Esophagus muscularis mucosa (tissue), 4 donors: ENCODE data around the gene LIMK1. TPM values are rescaled to one million over a fixed set of nuclear protein-coding genes. Genes with fewer than 3 reads are reported as not detected.
"Not testable (repeated sequence)": the region's sequence is repeated elsewhere in the genome, so short reads cannot be mapped to it uniquely, and the experiment has no call there.

ENCODE experiments used
- DNase-seq: peaks from one replicate; pipeline ENCODE4 v3.0.0-alpha.2; 2017; ENCODE audit errors: extremely low spot score
- H3K27ac ChIP-seq, 4 donors: fragments of 200-600 bp; sonication (generic); replicated peaks in 1 of 4; 1 replicate in 3 of 4; 2 replicates in 1 of 4; pipeline ENCODE4 v1.5.1; 2016 to 2019; ENCODE audit warnings: mild to moderate bottlenecking in 1 of 4
- H3K27me3 ChIP-seq, 4 donors: fragments of 200-600 bp; sonication (generic); one replicate each; pipeline versions ENCODE4 v1.5.1 to v1.6.0; 2016 to 2019
- H3K36me3 ChIP-seq, 4 donors: fragments of 200-600 bp; sonication (generic); one replicate each; pipeline ENCODE4 v1.5.1; 2016 to 2019
- H3K4me1 ChIP-seq, 4 donors: fragments of 200-600 bp; sonication (generic); one replicate each; pipeline ENCODE4 v1.5.1; 2016 to 2019
- H3K4me3 ChIP-seq, 4 donors: fragments of 200-600 bp; sonication (generic); 1 replicate in 2 of 4; 2 replicates in 2 of 4; pipeline ENCODE4 v1.5.1; 2016 to 2019; ENCODE audit warnings: mild to moderate bottlenecking in 4 of 4, moderate library complexity in 1 of 4
- H3K9me3 ChIP-seq, 4 donors: fragments of 200-600 bp; sonication (generic); 1 replicate in 3 of 4; 2 replicates in 1 of 4; pipeline ENCODE4 v1.5.1; 2016 to 2019
- EP300 ChIP-seq: sonication (generic); formaldehyde crosslinking; IDR thresholded peaks from one replicate; pipeline ENCODE4 v1.6.1; 2017; ENCODE audit warnings: antibody characterized with exemption
- POLR2A ChIP-seq: fragments of 450-650 bp; IDR thresholded peaks from one replicate; pipeline ENCODE4 v1.6.1; 2017; ENCODE audit warnings: antibody characterized with exemption, moderate library complexity, mild to moderate bottlenecking, low read depth
- POLR2AphosphoS5 ChIP-seq, 2 donors: sonication (generic); formaldehyde crosslinking; IDR thresholded peaks; one replicate each; pipeline ENCODE4 v1.6.1; 2017; ENCODE audit warnings: antibody characterized with exemption in 2 of 2
- WGBS: methylation state at CpG from one replicate; pipeline ENCODE4 v1.1.5; 2018; 5-methylcytosine and 5-hydroxymethylcytosine counted together
- intact Hi-C: fragments of 100-400 bp; cut with DNase I; formaldehyde crosslinking; loops from one replicate; pipeline ENCODE4 v1.15.1; 2023
- total RNA-seq, 4 donors: library from RNA; depleted of rRNA; stranded (reverse); fragments of >200 nt; gene quantifications; one replicate each; pipeline versions ENCODE4 v1.1.0 to v1.2.1, GENCODE V29; 2016
- TF ChIP-seq, protein P1 (sequence below), 3 experiments: fragments of 200-600 bp in 2 of 3; fragments of 450-650 bp in 1 of 3; sonication (generic) in 2 of 3; IDR thresholded peaks; one replicate each; pipeline ENCODE4 v1.5.1; 2017 to 2019; ENCODE audit warnings: antibody characterized with exemption in 3 of 3, mild to moderate bottlenecking in 2 of 3, moderate library complexity in 1 of 3

LIMK1 gene
- total RNA-seq, 4 donors from 2014 or later, result 10.0 to 19.3 (median 11.9) TPM

DNA sequence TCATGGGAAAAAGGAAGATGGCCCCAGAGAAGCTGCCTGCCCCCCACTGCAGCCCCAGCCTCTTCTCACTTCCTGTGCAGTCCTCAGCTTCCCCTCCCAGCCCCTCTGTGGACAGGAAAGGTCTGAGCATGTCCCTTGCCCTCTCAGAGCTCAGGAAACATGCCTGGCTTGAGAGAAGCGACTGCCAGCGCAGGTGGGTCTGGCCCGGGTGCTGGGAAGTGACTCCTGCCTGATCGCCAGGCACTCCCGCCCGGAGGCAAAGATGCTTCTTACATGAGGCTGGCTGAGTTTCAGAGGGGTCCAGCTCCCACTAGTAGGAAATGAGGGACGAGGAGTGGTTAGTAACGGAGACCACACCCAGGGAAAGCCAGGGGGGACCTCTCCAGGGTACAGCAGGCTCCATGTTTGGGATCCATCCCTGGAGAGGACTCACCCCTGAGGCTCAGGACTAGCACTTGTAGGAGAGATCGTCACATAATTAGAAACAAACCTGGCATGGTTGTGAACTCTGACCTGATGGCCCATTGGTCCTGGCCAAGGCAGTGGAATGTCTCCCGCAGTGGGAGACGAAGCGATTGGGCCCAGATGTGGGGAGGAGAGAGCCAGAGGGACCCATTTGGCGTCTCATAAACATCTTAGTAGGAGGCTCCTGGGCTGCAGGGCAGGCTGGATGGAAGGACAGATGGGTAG lies 43.4 kb upstream of the LIMK1 start:
- peaks cover 66 to 100% (median 83%) of the 10 kb centered on the region in 4 donors for H3K36me3 ChIP-seq
- WGBS, result 57% methylated on average over 6 of the region's 13 CpGs
- DNase-seq, result no peak
- peak overlapping the region in 3 of 4 donors; percentile 53 to 71 (median 68) for H3K27ac ChIP-seq
- intact Hi-C loops, result no loop called here
- no peaks in the 10 kb centered on the region for H3K9me3 ChIP-seq
- no peak overlapping the region for H3K4me3 ChIP-seq
- TF ChIP-seq POLR2AphosphoS5 (IDR thresholded peaks at IDR 0.05) (peak in 1 of 2 donors; percentile 39), EP300 (no peak), POLR2A (no peak)
- TF ChIP-seq, protein P1, sequence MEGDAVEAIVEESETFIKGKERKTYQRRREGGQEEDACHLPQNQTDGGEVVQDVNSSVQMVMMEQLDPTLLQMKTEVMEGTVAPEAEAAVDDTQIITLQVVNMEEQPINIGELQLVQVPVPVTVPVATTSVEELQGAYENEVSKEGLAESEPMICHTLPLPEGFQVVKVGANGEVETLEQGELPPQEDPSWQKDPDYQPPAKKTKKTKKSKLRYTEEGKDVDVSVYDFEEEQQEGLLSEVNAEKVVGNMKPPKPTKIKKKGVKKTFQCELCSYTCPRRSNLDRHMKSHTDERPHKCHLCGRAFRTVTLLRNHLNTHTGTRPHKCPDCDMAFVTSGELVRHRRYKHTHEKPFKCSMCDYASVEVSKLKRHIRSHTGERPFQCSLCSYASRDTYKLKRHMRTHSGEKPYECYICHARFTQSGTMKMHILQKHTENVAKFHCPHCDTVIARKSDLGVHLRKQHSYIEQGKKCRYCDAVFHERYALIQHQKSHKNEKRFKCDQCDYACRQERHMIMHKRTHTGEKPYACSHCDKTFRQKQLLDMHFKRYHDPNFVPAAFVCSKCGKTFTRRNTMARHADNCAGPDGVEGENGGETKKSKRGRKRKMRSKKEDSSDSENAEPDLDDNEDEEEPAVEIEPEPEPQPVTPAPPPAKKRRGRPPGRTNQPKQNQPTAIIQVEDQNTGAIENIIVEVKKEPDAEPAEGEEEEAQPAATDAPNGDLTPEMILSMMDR (IDR thresholded peaks at IDR 0.05), result no peak
- H3K4me1 ChIP-seq, result peaks cover 11 to 57% (median 57%) of the 10 kb centered on the region in 4 donors
- no peaks in the 10 kb centered on the region for H3K27me3 ChIP-seq

DNA sequence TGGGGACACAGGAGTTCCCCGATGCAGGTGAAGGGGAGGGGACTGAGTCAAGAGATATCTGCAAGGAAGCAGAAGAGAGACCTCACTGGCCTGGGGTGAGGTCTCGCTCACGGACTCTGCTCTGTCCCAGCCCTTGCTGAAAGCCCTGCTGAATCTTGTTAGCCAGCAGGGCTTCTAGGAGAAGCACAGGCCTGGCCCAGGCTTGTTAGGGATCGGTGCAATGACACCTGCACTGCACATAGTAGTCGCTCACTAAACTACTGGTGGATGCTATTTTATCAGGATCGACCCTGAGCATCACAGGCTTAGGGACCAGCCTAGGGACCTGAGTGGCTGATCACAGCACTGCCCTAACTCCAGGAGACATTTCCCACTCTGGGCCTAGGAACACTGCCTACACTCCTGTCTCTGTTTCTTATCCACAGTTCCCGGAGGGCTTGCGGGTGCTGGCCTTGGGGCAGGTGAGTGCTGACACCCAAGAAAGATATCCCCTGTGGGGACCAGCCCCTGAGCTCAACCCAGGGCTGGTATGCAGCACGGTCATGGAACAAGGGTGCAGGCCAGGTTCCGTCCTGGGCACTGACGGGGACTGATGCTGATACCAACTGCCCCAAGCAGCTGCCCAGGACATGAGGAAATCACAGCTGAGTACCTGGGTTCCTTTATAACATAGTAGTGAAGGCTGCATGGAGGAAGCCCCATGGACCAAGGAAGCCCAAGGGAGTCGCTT lies 42.6 kb upstream of the LIMK1 start:
- no peaks in the 10 kb centered on the region for H3K27me3 ChIP-seq
- H3K4me1 ChIP-seq, result peaks cover 11 to 57% (median 56%) of the 10 kb centered on the region in 4 donors
- H3K27ac ChIP-seq, result peak overlapping the region in 2 of 4 donors; percentile 6
- H3K4me3 ChIP-seq, result no peak overlapping the region
- H3K9me3 ChIP-seq, result no peaks in the 10 kb centered on the region
- WGBS, result 93% methylated on average over 9 of the region's 12 CpGs
- no peak for DNase-seq
- peak in 1 of 2 donors; percentile 35 for TF ChIP-seq POLR2AphosphoS5 (IDR thresholded peaks at IDR 0.05)
- TF ChIP-seq POLR2A, result no peak
- H3K36me3 ChIP-seq, result peaks cover 66 to 100% (median 81%) of the 10 kb centered on the region in 4 donors
- intact Hi-C loops, result no loop called here

DNA sequence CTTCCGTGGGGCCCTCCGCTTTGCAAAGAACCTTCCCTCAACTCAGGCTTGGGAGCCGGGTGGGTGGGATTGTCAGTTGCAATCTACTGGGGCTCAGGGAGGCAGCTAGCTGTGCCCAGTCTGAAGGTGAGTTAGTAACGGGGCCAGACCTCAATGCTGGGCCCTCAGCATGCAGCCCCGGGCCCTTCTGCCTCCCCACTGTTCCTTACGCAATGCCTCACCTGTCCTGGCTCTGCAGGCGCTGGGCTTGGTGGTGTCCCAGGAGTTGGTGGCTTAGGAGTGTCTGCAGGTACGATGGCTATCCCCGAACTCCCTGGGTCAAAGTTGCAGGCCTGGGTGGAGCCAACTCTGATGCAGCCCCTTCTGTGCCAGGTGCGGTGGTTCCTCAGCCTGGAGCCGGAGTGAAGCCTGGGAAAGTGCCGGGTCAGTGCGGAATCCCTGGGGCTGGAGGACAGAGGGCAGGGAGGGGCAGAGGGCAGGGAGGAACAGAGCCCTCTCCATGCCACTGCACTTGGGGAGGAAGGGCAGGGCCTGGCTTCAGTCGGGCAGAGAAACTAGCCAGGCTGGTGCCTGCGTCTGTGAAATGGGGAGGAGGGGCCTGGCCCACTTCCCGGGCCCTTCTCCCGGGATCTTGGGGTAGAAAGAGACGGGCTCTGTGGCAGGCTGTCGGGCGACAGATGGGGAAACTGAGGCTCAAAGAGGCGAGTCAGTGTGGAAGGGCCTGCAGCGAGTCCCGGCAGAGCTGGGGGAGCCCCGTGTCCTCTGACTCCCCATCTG lies 40.7 kb upstream of the LIMK1 start:
- H3K9me3 ChIP-seq, result no peaks in the 10 kb centered on the region
- H3K4me3 ChIP-seq, result no peak overlapping the region
- no peak for DNase-seq
- H3K4me1 ChIP-seq, result peaks cover 8 to 47% (median 44%) of the 10 kb centered on the region in 4 donors
- no peaks in the 10 kb centered on the region for H3K27me3 ChIP-seq
- peak overlapping the region; percentile 36 to 59 (median 42) for H3K27ac ChIP-seq
- 41% methylated on average over 11 of the region's 24 CpGs for WGBS
- intact Hi-C loops, result no loop called here
- peaks cover 56 to 100% (median 87%) of the 10 kb centered on the region in 4 donors for H3K36me3 ChIP-seq
- no peak for TF ChIP-seq EP300
- peak in 1 of 2 donors; percentile 34 for TF ChIP-seq POLR2AphosphoS5 (IDR thresholded peaks at IDR 0.05)

DNA sequence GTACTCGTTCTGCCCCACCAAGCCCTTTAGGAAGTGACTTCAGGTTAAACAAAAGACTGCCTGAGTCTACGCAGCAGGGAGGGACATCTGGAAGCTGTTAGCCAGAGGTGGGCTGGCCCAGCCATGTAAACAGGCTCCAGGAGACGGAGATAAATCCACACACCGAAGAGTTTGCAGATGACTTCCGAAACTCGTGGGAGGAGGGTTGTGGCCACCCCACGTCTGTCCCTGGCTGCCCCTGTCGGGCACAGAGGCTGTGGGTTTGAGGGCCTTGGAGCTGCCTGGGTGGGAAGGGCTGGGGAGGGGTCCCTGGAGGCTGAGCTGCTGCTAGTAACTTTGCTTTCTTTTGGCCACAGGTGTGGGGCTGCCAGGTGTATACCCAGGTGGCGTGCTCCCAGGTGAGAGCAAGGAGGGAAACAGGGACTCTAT lies 40.1 kb upstream of the LIMK1 start:
- DNase-seq, result no peak
- no peaks in the 10 kb centered on the region for H3K9me3 ChIP-seq
- H3K27me3 ChIP-seq, result no peaks in the 10 kb centered on the region
- H3K36me3 ChIP-seq, result peaks cover 60 to 100% (median 90%) of the 10 kb centered on the region in 4 donors
- WGBS, result 38% methylated on average over 8 of the region's 9 CpGs
- no peak overlapping the region for H3K4me3 ChIP-seq
- TF ChIP-seq, protein P1 (IDR thresholded peaks at IDR 0.05), result no peak
- TF ChIP-seq POLR2A (no peak), POLR2AphosphoS5 (IDR thresholded peaks at IDR 0.05) (peak in 1 of 2 donors; percentile 20), EP300 (no peak)
- intact Hi-C loops, result no loop called here
- peaks cover 8 to 43% (median 39%) of the 10 kb centered on the region in 4 donors for H3K4me1 ChIP-seq
- H3K27ac ChIP-seq, result peak overlapping the region; percentile 36 to 59 (median 42)

DNA sequence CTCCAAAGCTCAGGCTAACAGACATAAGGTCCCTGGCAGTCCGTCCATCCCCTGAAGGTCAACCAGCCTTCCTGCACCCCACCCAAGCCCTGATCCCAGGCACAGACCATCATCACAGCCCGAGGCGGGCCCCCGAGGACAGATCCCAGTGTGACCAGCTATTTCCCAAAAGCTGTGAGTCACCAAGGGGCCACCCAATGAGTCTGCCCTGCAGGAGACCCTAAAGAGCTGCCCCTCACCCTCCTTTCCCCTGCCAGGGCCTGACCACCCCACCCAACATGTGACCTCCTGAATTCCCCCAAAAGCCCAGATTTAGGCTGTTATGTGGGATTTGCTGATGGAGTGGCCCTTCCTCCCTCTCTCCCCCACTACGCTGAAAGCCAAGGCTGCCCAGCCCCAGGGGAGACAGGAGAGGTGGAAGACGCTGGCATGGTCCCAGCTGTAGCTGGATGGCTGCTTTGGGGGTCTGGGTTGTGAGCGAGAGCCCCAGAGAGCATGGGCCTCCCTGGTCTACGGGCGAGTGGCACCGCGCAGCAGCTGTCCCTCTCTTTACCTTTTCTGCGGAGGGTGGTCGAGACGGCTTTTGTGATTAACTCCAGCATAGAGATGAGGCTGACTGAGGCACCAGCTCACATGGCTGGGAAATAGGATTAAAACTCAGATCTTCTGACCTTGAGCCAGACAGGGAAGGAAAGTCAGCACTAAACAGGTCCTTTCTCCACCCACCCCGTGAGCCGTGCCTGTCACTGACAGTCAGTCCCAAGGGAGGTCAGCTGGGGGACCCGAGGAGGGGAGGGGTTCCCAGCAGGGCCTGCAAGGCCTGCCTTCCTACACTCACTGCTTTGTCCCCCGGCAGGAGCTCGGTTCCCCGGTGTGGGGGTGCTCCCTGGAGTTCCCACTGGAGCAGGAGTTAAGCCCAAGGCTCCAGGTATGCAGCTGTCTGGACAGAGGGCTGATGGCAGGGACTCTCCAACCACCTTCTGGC lies 38.9 kb upstream of the LIMK1 start:
- no peaks in the 10 kb centered on the region for H3K9me3 ChIP-seq
- TF ChIP-seq POLR2AphosphoS5 (IDR thresholded peaks at IDR 0.05) (peak in 1 of 2 donors; percentile 57), EP300 (no peak)
- peak overlapping the region; percentile 36 to 59 (median 42) for H3K27ac ChIP-seq
- peaks cover 4 to 37% (median 28%) of the 10 kb centered on the region in 4 donors for H3K4me1 ChIP-seq
- peaks cover 61 to 100% (median 92%) of the 10 kb centered on the region in 4 donors for H3K36me3 ChIP-seq
- WGBS, result 92% methylated on average over 13 of the region's 20 CpGs
- no peaks in the 10 kb centered on the region for H3K27me3 ChIP-seq
- no peak overlapping the region for H3K4me3 ChIP-seq
- DNase-seq, result no peak
- intact Hi-C loops, result no loop called here

DNA sequence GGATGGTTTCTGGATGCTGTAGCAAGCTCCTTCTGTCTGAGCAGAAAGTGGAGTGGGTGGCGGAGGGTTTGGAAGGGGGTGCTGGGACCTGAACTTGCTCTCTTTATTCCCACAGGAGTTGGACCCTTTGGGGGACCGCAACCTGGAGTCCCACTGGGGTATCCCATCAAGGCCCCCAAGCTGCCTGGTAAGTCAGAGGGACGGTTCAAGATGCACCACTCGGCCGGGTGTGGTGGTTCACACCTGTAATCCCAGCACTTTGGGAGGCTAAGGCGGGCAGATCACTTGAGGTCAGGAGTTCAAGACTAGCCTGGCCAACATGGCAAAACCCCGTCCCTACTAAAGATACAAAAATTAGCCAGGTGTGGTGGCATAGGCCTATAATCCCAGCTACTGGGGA lies 37.0 kb upstream of the LIMK1 start:
- H3K36me3 ChIP-seq, result peaks cover 75 to 100% (median 95%) of the 10 kb centered on the region in 4 donors
- H3K27me3 ChIP-seq, H3K27ac ChIP-seq, DNase-seq, intact Hi-C loops, H3K9me3 ChIP-seq, H3K4me3 ChIP-seq: not testable (repeated sequence)
- peaks cover 0 to 25% (median 20%) of the 10 kb centered on the region in 4 donors for H3K4me1 ChIP-seq
- 100% methylated on average over 2 of the region's 7 CpGs for WGBS
